Peyer's patch (tissue), 4 donors: Measurements from ENCODE around the gene HPSE. TPM values are rescaled to one million over a fixed set of nuclear protein-coding genes. Genes with fewer than 3 reads are reported as not detected.
A peak's percentile ranks its signal among the peaks of the same experiment; 100 is the strongest.

Source experiments
- DNase-seq, 3 donors: peaks; one replicate each; pipeline ENCODE4 v3.0.0-alpha.2; 2017 to 2019
- H3K27ac ChIP-seq, 4 donors: fragments of 200-600 bp; sonication (generic); one replicate each; pipeline ENCODE4 v1.5.1; 2016 to 2019
- H3K27me3 ChIP-seq, 2 donors: fragments of 200-600 bp; sonication (generic); one replicate each; pipeline ENCODE4 v1.5.1; 2019
- H3K36me3 ChIP-seq, 3 donors: fragments of 200-600 bp; sonication (generic); one replicate each; pipeline ENCODE4 v1.5.1; 2016 to 2019
- H3K4me1 ChIP-seq, 4 donors: fragments of 200-600 bp; sonication (generic); one replicate each; pipeline ENCODE4 v1.5.1; 2016 to 2019
- H3K4me3 ChIP-seq, 4 donors: fragments of 200-600 bp; sonication (generic); 1 replicate in 3 of 4; 2 replicates in 1 of 4; pipeline ENCODE4 v1.5.1; 2016 to 2019; ENCODE audit warnings: mild to moderate bottlenecking in 1 of 4
- H3K9me3 ChIP-seq, 4 donors: fragments of 200-600 bp; sonication (generic); one replicate each; pipeline ENCODE4 v1.5.1; 2016 to 2019; ENCODE audit warnings: mild to moderate bottlenecking in 1 of 4
- POLR2A ChIP-seq, 2 donors: fragments of 450-650 bp; IDR thresholded peaks; one replicate each; pipeline ENCODE4 v1.5.1; 2017; ENCODE audit warnings: antibody characterized with exemption in 2 of 2, mild to moderate bottlenecking in 2 of 2, moderate library complexity in 2 of 2
- total RNA-seq, 4 donors: library from RNA; depleted of rRNA; stranded (reverse); fragments of >200 nt; gene quantifications; one replicate each; pipeline ENCODE4 v1.1.0, GENCODE V29; 2016
- TF ChIP-seq, protein P1 (sequence below), 6 experiments: fragments of 450-650 bp in 4 of 6; fragments of 200-600 bp in 2 of 6; sonication (generic) in 1 of 6; IDR thresholded peaks; one replicate each; pipeline ENCODE4 v1.5.1; 2017 to 2019; ENCODE audit warnings: antibody characterized with exemption in 6 of 6, mild to moderate bottlenecking in 3 of 6, moderate library complexity in 1 of 6

The HPSE gene
- total RNA-seq: 1 to 10 TPM in 3 of 4 donors, under 1 TPM in 1; 0.83 to 3.9 (median 2.3) TPM

DNA sequence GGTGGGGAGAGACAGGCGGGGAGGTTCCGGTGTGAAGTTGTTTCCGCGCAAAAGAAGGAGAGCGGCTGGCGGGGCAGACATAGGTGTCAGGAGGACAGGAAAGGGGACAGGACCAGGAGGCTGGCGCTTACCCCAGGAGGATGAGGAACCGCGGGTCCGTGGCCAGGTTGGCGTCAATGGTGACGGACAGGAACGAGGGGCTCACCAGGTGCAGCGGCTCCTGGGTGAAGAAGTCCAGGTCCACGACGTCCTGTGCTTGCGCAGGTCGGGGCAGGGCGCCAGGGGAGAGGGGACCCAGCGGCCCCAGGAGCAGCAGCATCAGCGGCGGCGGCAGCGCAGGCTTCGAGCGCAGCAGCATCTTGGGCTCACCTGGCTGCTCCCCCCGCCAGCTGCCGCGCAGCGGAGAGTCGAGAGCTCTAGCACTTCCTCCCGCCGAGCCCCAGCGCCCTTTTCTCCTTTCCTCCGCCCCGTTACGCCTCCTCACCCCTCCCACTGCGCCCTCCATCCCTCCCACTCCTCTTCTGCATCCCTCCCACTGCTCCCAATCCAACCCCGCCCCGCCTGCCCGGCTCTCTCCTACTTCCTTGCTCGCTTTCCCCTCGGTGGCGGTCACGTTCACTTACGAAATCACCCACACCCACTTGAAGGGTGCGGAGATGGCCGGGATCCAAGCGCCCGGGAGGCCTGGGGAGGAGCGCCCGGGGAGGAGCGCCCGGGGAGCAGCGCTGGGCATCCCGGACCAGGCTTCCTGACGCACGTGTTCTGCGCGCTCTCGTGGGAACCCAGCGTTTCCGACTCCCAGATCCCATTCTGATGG, at the start of gene HPSE:
TSS of gene HPSE (minus strand) at position 424 of the 817 bp plus-strand sequence. CDS start at position 358, 66 bp downstream.
- H3K9me3 ChIP-seq: no peaks in the 10 kb centered on the region
- H3K27ac ChIP-seq: peak within 1 kb of the TSS in 2 of 4 donors; percentile 32 to 72
- no peaks in the 10 kb centered on the region for H3K36me3 ChIP-seq
- H3K4me3 ChIP-seq: peak within 1 kb of the TSS; percentile 43 to 68 (median 62)
- H3K27me3 ChIP-seq: no peaks in the 10 kb centered on the region
- peaks cover 0 to 18% (median 4%) of the 10 kb centered on the region in 4 donors for H3K4me1 ChIP-seq
- peak; percentile 67 to 93 (median 93) for DNase-seq
- peak; percentile 58 to 74 for TF ChIP-seq POLR2A (IDR thresholded peaks at IDR 0.05)
- TF ChIP-seq, protein P1, sequence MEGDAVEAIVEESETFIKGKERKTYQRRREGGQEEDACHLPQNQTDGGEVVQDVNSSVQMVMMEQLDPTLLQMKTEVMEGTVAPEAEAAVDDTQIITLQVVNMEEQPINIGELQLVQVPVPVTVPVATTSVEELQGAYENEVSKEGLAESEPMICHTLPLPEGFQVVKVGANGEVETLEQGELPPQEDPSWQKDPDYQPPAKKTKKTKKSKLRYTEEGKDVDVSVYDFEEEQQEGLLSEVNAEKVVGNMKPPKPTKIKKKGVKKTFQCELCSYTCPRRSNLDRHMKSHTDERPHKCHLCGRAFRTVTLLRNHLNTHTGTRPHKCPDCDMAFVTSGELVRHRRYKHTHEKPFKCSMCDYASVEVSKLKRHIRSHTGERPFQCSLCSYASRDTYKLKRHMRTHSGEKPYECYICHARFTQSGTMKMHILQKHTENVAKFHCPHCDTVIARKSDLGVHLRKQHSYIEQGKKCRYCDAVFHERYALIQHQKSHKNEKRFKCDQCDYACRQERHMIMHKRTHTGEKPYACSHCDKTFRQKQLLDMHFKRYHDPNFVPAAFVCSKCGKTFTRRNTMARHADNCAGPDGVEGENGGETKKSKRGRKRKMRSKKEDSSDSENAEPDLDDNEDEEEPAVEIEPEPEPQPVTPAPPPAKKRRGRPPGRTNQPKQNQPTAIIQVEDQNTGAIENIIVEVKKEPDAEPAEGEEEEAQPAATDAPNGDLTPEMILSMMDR (IDR thresholded peaks at IDR 0.05): no peak

- Histone ChIP-seq H3K27ac (no peak overlapping the region), H3K9me3 (peaks cover 0 to 9% (median 3%) of the 10 kb centered on the region in 4 donors), H3K4me3 (no peak overlapping the region), H3K27me3 (no peaks in the 10 kb centered on the region), H3K36me3 (no peaks in the 10 kb centered on the region), H3K4me1 (no peaks in the 10 kb centered on the region)
- TF ChIP-seq, protein P1 (IDR thresholded peaks at IDR 0.05): no peak
- no peak for TF ChIP-seq POLR2A (IDR thresholded peaks at IDR 0.05)
- DNase-seq: no peak
Observed at GRCh38 chr4:83382850-83383249, 48.2 kb upstream of the HPSE start.

- no peaks in the 10 kb centered on the region for H3K27me3 ChIP-seq
- no peaks in the 10 kb centered on the region for H3K36me3 ChIP-seq
- no peak overlapping the region for H3K4me3 ChIP-seq
- no peak for TF ChIP-seq POLR2A (IDR thresholded peaks at IDR 0.05)
- TF ChIP-seq, protein P1 (IDR thresholded peaks at IDR 0.05): no peak
- no peak overlapping the region for H3K27ac ChIP-seq
- H3K9me3 ChIP-seq: peaks cover 0 to 9% (median 3%) of the 10 kb centered on the region in 4 donors
- DNase-seq: no peak
- no peaks in the 10 kb centered on the region for H3K4me1 ChIP-seq
Observed at GRCh38 chr4:83381173-83381572, 46.5 kb upstream of the HPSE start.

GRCh38 chr4:83378419-83378818, 43.8 kb upstream of the HPSE start:
- DNase-seq: no peak
- Histone ChIP-seq H3K36me3 (no peaks in the 10 kb centered on the region), H3K4me3 (no peak overlapping the region), H3K27me3 (no peaks in the 10 kb centered on the region), H3K9me3 (peaks cover 0 to 9% (median 3%) of the 10 kb centered on the region in 4 donors), H3K4me1 (no peaks in the 10 kb centered on the region), H3K27ac (no peak overlapping the region)
- no peak for TF ChIP-seq POLR2A (IDR thresholded peaks at IDR 0.05)
- TF ChIP-seq, protein P1 (IDR thresholded peaks at IDR 0.05): no peak

DNA sequence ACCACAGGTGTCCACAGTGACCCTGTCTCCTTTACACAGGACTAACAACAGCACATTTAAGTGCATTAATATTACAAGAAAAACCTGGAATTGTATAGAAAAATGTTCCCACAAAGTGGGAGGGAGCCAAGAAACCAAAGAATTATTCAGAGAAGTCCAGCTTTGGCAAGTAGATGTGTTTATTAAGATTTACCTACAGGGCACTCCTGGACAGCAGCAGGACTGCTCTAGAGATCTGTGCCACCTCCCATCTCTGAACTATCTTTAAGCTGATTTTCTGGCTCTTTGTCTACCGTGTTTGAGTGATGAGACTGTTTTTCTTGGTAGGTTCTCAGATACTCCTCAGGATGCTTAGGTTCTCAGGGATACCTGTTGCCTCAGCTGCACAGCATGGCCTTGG, 38.3 kb upstream of the HPSE start:
- TF ChIP-seq, protein P1 (IDR thresholded peaks at IDR 0.05): no peak
- no peak for TF ChIP-seq POLR2A (IDR thresholded peaks at IDR 0.05)
- Histone ChIP-seq H3K4me3 (no peak overlapping the region), H3K36me3 (no peaks in the 10 kb centered on the region), H3K4me1 (no peaks in the 10 kb centered on the region), H3K27ac (no peak overlapping the region), H3K27me3 (no peaks in the 10 kb centered on the region), H3K9me3 (peaks cover 0 to under 1% (median 0%) of the 10 kb centered on the region in 4 donors)
- no peak for DNase-seq
